HEK293 (cell line): ENCODE data around the gene TLCD3B.

Source experiments
- GLIS2 ChIP-seq: fragments of 450-650 bp; formaldehyde crosslinking; IDR thresholded peaks from 2 replicates; pipeline ENCODE4 v1.5.1; 2016; ENCODE audit warnings: missing biosample characterization, missing genetic modification characterization
- KLF9 ChIP-seq: fragments of 450-650 bp; formaldehyde crosslinking; IDR thresholded peaks from 2 replicates; pipeline ENCODE4 v1.5.1; 2016; ENCODE audit warnings: missing biosample characterization, missing genetic modification characterization, low read depth
- MEIS1 ChIP-seq: sonication (generic); formaldehyde crosslinking; IDR thresholded peaks from 2 replicates; pipeline ENCODE4 v1.8.1; 2022; ENCODE audit warnings: missing genetic modification reagents, mild to moderate bottlenecking, borderline replicate concordance
- SCRT1 ChIP-seq: fragments of 450-650 bp; formaldehyde crosslinking; IDR thresholded peaks from 2 replicates; pipeline ENCODE4 v1.5.1; 2016; ENCODE audit warnings: missing biosample characterization, missing genetic modification characterization, borderline replicate concordance
- SETDB1 ChIP-seq: IDR thresholded peaks from one replicate; pipeline ENCODE4 v1.6.1; 2017; ENCODE audit warnings: mild to moderate bottlenecking, low read length, moderate library complexity, mixed read lengths; ENCODE audit not compliant: insufficient read length
- ZBTB20 ChIP-seq: fragments of 450-650 bp; formaldehyde crosslinking; IDR thresholded peaks from 2 replicates; pipeline ENCODE4 v1.5.1; 2016; ENCODE audit warnings: missing biosample characterization, missing genetic modification characterization
- ZNF132 ChIP-seq: fragments of 450-650 bp; formaldehyde crosslinking; IDR thresholded peaks from 2 replicates; pipeline ENCODE4 v1.5.1; 2017; ENCODE audit warnings: missing biosample characterization, missing genetic modification characterization, borderline replicate concordance
- ZNF211 ChIP-seq: fragments of 450-650 bp; formaldehyde crosslinking; IDR thresholded peaks from 2 replicates; pipeline ENCODE4 v1.5.1; 2016; ENCODE audit warnings: low read depth, missing biosample characterization, missing genetic modification characterization
- ZNF335 ChIP-seq: fragments of 450-650 bp; formaldehyde crosslinking; conservative IDR thresholded peaks from 2 replicates; pipeline ENCODE4 v1.5.1; 2016; ENCODE audit warnings: missing biosample characterization, missing genetic modification characterization
- ZNF341 ChIP-seq: fragments of 450-650 bp; formaldehyde crosslinking; IDR thresholded peaks from 2 replicates; pipeline ENCODE4; 2016; ENCODE audit warnings: low read depth, missing biosample characterization, missing genetic modification characterization
- ZNF350 ChIP-seq: fragments of 450-650 bp; formaldehyde crosslinking; IDR thresholded peaks from 2 replicates; pipeline ENCODE4 v1.5.0; 2017; ENCODE audit warnings: missing biosample characterization, mild to moderate bottlenecking, missing genetic modification characterization
- ZNF354C ChIP-seq: fragments of 450-650 bp; formaldehyde crosslinking; IDR thresholded peaks from 2 replicates; pipeline ENCODE4 v1.5.1; 2016; ENCODE audit warnings: missing biosample characterization, missing genetic modification characterization, low read depth, borderline replicate concordance
- ZNF423 ChIP-seq: fragments of 450-650 bp; formaldehyde crosslinking; IDR thresholded peaks from 2 replicates; pipeline ENCODE4 v1.5.1; 2016; ENCODE audit warnings: missing biosample characterization, missing genetic modification characterization
- ZNF664 ChIP-seq: fragments of 450-650 bp; formaldehyde crosslinking; IDR thresholded peaks from 2 replicates; pipeline ENCODE4 v1.5.1; 2016; ENCODE audit warnings: missing biosample characterization, missing genetic modification characterization
- ZNF791 ChIP-seq: fragments of 450-650 bp; formaldehyde crosslinking; IDR thresholded peaks from 2 replicates; pipeline ENCODE4 v1.5.1; 2016; ENCODE audit warnings: missing biosample characterization, missing genetic modification characterization
- ZNF843 ChIP-seq: fragments of 450-650 bp; formaldehyde crosslinking; IDR thresholded peaks from 2 replicates; pipeline ENCODE4 v1.5.1; 2016; ENCODE audit warnings: missing biosample characterization, missing genetic modification characterization
- ZSCAN23 ChIP-seq: fragments of 450-650 bp; formaldehyde crosslinking; IDR thresholded peaks from 2 replicates; pipeline ENCODE4 v1.5.1; 2016; ENCODE audit warnings: missing biosample characterization, missing genetic modification characterization
- ZXDB ChIP-seq: fragments of 450-650 bp; formaldehyde crosslinking; IDR thresholded peaks from 2 replicates; pipeline ENCODE4 v1.5.1; 2016; ENCODE audit warnings: missing biosample characterization, missing genetic modification characterization
- TF ChIP-seq, protein P1 (sequence below): IDR thresholded peaks from 2 replicates; pipeline ENCODE4 v1.6.1; 2011; ENCODE audit warnings: mild to moderate bottlenecking, low read depth, low read length, borderline replicate concordance
- TF ChIP-seq, protein P2 (sequence below): fragments of 450-650 bp; formaldehyde crosslinking; conservative IDR thresholded peaks from 2 replicates; pipeline ENCODE4 v1.5.1; 2016; ENCODE audit warnings: low read depth, missing biosample characterization, missing genetic modification characterization
- TF ChIP-seq, protein P3 (sequence below): fragments of 450-650 bp; formaldehyde crosslinking; IDR thresholded peaks from 2 replicates; pipeline ENCODE4 v1.5.1; 2016; ENCODE audit warnings: missing biosample characterization, missing genetic modification characterization
- TF ChIP-seq, protein P4 (sequence below): fragments of 450-650 bp; formaldehyde crosslinking; IDR thresholded peaks from 2 replicates; pipeline ENCODE4 v1.5.1; 2016; ENCODE audit warnings: missing biosample characterization, missing genetic modification characterization
- TF ChIP-seq, protein P5 (sequence below): fragments of 450-650 bp; formaldehyde crosslinking; IDR thresholded peaks from 2 replicates; pipeline ENCODE4 v1.5.1; 2017; ENCODE audit warnings: missing biosample characterization, mild to moderate bottlenecking, missing genetic modification characterization, moderate library complexity
- TF ChIP-seq, protein P6 (sequence below): fragments of 450-650 bp; formaldehyde crosslinking; IDR thresholded peaks from 2 replicates; pipeline ENCODE4 v1.5.1; 2016; ENCODE audit warnings: missing biosample characterization, missing genetic modification characterization, borderline replicate concordance

Gene TLCD3B

DNA sequence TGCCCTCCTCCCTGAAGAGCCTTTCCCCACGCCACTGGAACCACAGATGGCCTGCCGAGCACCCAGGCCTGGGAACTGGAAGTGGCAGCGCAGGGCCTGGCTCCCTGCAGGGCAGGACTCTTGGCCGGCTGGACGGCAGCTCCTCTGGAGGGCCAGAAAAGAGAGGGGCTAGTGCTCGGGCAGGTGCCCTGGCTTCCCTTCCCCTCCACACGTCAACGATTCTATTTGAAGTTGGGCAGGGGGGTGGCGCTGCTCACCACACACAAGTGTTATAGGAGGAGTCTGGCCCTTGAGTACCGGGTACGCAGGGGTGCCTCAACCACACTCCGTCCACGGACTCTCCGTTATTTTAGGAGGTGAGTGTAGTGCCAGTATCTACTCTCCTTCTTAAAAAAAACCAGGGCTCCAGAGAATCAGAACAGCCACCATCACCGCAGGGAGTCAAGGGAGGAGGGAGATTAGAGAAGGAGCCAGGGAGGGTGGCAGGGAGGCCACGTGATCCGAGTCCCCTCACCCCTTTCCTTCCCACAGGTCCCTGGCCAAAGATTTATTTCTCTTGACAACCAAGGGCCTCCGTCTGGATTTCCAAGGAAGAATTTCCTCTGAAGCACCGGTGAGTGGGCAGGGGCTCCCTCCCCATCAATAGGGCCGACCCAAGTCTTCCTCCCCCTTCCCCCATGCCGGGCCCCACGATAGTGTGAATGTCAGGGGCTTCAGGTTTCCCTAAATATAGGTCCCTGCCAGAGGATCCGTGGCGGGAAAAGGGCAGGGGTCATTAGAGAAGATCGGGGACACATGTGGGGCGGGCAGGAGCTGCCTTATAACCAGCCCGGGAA lies 33.0 kb upstream of the TLCD3B start (continued):
- TF ChIP-seq, protein P1, sequence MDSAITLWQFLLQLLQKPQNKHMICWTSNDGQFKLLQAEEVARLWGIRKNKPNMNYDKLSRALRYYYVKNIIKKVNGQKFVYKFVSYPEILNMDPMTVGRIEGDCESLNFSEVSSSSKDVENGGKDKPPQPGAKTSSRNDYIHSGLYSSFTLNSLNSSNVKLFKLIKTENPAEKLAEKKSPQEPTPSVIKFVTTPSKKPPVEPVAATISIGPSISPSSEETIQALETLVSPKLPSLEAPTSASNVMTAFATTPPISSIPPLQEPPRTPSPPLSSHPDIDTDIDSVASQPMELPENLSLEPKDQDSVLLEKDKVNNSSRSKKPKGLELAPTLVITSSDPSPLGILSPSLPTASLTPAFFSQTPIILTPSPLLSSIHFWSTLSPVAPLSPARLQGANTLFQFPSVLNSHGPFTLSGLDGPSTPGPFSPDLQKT = no peak
- TF ChIP-seq SETDB1 = no peak
- TF ChIP-seq, protein P2, sequence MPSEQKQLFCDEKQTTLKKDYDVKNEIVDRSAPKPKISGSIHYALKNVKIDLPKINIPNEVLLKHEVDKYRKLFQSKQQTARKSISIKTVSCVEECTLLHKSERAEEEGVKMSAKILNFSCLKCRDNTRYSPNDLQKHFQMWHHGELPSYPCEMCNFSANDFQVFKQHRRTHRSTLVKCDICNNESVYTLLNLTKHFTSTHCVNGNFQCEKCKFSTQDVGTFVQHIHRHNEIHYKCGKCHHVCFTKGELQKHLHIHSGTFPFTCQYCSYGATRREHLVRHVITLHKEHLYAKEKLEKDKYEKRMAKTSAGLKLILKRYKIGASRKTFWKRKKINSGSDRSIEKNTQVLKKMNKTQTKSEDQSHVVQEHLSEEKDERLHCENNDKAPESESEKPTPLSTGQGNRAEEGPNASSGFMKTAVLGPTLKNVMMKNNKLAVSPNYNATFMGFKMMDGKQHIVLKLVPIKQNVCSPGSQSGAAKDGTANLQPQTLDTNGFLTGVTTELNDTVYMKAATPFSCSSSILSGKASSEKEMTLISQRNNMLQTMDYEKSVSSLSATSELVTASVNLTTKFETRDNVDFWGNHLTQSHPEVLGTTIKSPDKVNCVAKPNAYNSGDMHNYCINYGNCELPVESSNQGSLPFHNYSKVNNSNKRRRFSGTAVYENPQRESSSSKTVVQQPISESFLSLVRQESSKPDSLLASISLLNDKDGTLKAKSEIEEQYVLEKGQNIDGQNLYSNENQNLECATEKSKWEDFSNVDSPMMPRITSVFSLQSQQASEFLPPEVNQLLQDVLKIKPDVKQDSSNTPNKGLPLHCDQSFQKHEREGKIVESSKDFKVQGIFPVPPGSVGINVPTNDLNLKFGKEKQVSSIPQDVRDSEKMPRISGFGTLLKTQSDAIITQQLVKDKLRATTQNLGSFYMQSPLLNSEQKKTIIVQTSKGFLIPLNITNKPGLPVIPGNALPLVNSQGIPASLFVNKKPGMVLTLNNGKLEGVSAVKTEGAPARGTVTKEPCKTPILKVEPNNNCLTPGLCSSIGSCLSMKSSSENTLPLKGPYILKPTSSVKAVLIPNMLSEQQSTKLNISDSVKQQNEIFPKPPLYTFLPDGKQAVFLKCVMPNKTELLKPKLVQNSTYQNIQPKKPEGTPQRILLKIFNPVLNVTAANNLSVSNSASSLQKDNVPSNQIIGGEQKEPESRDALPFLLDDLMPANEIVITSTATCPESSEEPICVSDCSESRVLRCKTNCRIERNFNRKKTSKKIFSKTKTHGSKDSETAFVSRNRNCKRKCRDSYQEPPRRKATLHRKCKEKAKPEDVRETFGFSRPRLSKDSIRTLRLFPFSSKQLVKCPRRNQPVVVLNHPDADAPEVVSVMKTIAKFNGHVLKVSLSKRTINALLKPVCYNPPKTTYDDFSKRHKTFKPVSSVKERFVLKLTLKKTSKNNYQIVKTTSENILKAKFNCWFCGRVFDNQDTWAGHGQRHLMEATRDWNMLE (tag by site-specific recombination) = no peak
- no peak for TF ChIP-seq ZNF664 (tag by site-specific recombination)
- no peak for TF ChIP-seq ZNF843 (tag by site-specific recombination)
- TF ChIP-seq GLIS2 (tag by site-specific recombination) = peak; percentile 82
- peak; percentile 96 for TF ChIP-seq ZNF335 (tag by site-specific recombination)
- TF ChIP-seq, protein P3, sequence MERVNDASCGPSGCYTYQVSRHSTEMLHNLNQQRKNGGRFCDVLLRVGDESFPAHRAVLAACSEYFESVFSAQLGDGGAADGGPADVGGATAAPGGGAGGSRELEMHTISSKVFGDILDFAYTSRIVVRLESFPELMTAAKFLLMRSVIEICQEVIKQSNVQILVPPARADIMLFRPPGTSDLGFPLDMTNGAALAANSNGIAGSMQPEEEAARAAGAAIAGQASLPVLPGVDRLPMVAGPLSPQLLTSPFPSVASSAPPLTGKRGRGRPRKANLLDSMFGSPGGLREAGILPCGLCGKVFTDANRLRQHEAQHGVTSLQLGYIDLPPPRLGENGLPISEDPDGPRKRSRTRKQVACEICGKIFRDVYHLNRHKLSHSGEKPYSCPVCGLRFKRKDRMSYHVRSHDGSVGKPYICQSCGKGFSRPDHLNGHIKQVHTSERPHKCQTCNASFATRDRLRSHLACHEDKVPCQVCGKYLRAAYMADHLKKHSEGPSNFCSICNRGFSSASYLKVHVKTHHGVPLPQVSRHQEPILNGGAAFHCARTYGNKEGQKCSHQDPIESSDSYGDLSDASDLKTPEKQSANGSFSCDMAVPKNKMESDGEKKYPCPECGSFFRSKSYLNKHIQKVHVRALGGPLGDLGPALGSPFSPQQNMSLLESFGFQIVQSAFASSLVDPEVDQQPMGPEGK (tag by site-specific recombination) = peak; percentile 35
- TF ChIP-seq, protein P4, sequence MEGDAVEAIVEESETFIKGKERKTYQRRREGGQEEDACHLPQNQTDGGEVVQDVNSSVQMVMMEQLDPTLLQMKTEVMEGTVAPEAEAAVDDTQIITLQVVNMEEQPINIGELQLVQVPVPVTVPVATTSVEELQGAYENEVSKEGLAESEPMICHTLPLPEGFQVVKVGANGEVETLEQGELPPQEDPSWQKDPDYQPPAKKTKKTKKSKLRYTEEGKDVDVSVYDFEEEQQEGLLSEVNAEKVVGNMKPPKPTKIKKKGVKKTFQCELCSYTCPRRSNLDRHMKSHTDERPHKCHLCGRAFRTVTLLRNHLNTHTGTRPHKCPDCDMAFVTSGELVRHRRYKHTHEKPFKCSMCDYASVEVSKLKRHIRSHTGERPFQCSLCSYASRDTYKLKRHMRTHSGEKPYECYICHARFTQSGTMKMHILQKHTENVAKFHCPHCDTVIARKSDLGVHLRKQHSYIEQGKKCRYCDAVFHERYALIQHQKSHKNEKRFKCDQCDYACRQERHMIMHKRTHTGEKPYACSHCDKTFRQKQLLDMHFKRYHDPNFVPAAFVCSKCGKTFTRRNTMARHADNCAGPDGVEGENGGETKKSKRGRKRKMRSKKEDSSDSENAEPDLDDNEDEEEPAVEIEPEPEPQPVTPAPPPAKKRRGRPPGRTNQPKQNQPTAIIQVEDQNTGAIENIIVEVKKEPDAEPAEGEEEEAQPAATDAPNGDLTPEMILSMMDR (tag by site-specific recombination) = peak; percentile 88
- no peak for TF ChIP-seq ZNF423
- TF ChIP-seq SCRT1 (tag by site-specific recombination) = peak; percentile 59; the same call in 1 of the 2 replicates
- peak; percentile 98 for TF ChIP-seq ZNF341 (tag by site-specific recombination)
- TF ChIP-seq, protein P5, sequence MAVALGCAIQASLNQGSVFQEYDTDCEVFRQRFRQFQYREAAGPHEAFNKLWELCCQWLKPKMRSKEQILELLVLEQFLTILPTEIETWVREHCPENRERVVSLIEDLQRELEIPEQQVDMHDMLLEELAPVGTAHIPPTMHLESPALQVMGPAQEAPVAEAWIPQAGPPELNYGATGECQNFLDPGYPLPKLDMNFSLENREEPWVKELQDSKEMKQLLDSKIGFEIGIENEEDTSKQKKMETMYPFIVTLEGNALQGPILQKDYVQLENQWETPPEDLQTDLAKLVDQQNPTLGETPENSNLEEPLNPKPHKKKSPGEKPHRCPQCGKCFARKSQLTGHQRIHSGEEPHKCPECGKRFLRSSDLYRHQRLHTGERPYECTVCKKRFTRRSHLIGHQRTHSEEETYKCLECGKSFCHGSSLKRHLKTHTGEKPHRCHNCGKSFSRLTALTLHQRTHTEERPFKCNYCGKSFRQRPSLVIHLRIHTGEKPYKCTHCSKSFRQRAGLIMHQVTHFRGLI = no peak
- no peak for TF ChIP-seq ZNF354C (tag by site-specific recombination)
- TF ChIP-seq KLF9 (tag by site-specific recombination) = no peak
- TF ChIP-seq ZNF791 = no peak
- TF ChIP-seq ZNF211 = no peak
- TF ChIP-seq ZSCAN23 (tag by site-specific recombination) = no peak
- peak; percentile 53; the same call in 1 of the 2 replicates for TF ChIP-seq ZBTB20 (tag by site-specific recombination)
- TF ChIP-seq, protein P6, sequence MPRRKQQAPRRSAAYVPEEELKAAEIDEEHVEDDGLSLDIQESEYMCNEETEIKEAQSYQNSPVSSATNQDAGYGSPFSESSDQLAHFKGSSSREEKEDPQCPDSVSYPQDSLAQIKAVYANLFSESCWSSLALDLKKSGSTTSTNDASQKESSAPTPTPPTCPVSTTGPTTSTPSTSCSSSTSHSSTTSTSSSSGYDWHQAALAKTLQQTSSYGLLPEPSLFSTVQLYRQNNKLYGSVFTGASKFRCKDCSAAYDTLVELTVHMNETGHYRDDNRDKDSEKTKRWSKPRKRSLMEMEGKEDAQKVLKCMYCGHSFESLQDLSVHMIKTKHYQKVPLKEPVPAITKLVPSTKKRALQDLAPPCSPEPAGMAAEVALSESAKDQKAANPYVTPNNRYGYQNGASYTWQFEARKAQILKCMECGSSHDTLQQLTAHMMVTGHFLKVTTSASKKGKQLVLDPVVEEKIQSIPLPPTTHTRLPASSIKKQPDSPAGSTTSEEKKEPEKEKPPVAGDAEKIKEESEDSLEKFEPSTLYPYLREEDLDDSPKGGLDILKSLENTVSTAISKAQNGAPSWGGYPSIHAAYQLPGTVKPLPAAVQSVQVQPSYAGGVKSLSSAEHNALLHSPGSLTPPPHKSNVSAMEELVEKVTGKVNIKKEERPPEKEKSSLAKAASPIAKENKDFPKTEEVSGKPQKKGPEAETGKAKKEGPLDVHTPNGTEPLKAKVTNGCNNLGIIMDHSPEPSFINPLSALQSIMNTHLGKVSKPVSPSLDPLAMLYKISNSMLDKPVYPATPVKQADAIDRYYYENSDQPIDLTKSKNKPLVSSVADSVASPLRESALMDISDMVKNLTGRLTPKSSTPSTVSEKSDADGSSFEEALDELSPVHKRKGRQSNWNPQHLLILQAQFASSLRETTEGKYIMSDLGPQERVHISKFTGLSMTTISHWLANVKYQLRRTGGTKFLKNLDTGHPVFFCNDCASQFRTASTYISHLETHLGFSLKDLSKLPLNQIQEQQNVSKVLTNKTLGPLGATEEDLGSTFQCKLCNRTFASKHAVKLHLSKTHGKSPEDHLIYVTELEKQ (tag by site-specific recombination) = no peak
- no peak for TF ChIP-seq ZNF132 (tag by site-specific recombination)
- TF ChIP-seq ZXDB (tag by site-specific recombination) = peak; percentile 87
- no peak for TF ChIP-seq ZNF350 (tag by site-specific recombination)
- 0 out of 2 replicates have a peak, but pooled peaks have one; percentile 27 for TF ChIP-seq MEIS1 (CRISPR knock-in tag)
